ENCODE measurements around the gene COPS8. TPM values are rescaled to one million over a fixed set of nuclear protein-coding genes. Genes with fewer than 3 reads are reported as not detected.

COPS8 gene
- total RNA-seq, 1 experiment from 2014 or later: 32.6 TPM

- no peak overlapping the region for H3K27ac Mint-ChIP-seq (ENCODE audit: unreplicated experiment)
- H3K9me3 ChIP-seq: no peaks in the 10 kb centered on the region
- no peak for DNase-seq
- no peaks in the 10 kb centered on the region for H3K36me3 ChIP-seq (ENCODE audit: control insufficient read depth, insufficient read depth, low read length)
- TF ChIP-seq CTCF (IDR thresholded peaks at IDR 0.05; ENCODE audit: insufficient read depth in 1 of 2, low read depth in 1 of 2, low read length in 1 of 2, severe bottlenecking in 1 of 2, unreplicated experiment in 1 of 2): no peak
- CTCF ChIA-PET: no interaction called here
- BruUV-seq (replicated peaks): no TSS peak
- H3K4me1 ChIP-seq: no peaks in the 10 kb centered on the region
- no peaks in the 10 kb centered on the region for H3K27me3 Mint-ChIP-seq (ENCODE audit: insufficient read depth, unreplicated experiment)
- intact Hi-C loops (cut with micrococcal nuclease; ENCODE audit: unreplicated experiment): no loop called here
- no peaks in the 10 kb centered on the region for H3K27me3 ChIP-seq (replicated peaks; ENCODE audit: control insufficient read depth, insufficient read depth, low read length)
- H3K36me3 Mint-ChIP-seq (ENCODE audit: insufficient read depth, unreplicated experiment): no peaks in the 10 kb centered on the region
- no peaks in the 10 kb centered on the region for H3K4me1 Mint-ChIP-seq (ENCODE audit: low read depth, unreplicated experiment)
- POLR2A ChIA-PET: no interaction called here
- H3K4me3 ChIP-seq (ENCODE audit: low read depth, low read length): no peak overlapping the region
- H3K9me3 Mint-ChIP-seq (ENCODE audit: unreplicated experiment): peaks cover 3% of the 10 kb centered on the region
- no peak overlapping the region for H3K4me3 Mint-ChIP-seq (ENCODE audit: unreplicated experiment)
Observed at GRCh38 chr2:237042101-237042500, 43.6 kb upstream of the COPS8 start.

- no peaks in the 10 kb centered on the region for H3K4me1 Mint-ChIP-seq (ENCODE audit: low read depth, unreplicated experiment)
- H3K4me3 Mint-ChIP-seq (ENCODE audit: unreplicated experiment): no peak overlapping the region
- no peaks in the 10 kb centered on the region for H3K27me3 Mint-ChIP-seq (ENCODE audit: insufficient read depth, unreplicated experiment)
- H3K27ac Mint-ChIP-seq (ENCODE audit: unreplicated experiment): no peak overlapping the region
- H3K9me3 Mint-ChIP-seq (ENCODE audit: unreplicated experiment): peaks cover 20% of the 10 kb centered on the region
- Histone ChIP-seq H3K4me1 (no peaks in the 10 kb centered on the region), H3K36me3 (ENCODE audit: control insufficient read depth, insufficient read depth, low read length) (no peaks in the 10 kb centered on the region), H3K4me3 (ENCODE audit: low read depth, low read length) (no peak overlapping the region), H3K9me3 (no peaks in the 10 kb centered on the region), H3K27me3 (replicated peaks; ENCODE audit: control insufficient read depth, insufficient read depth, low read length) (no peaks in the 10 kb centered on the region)
- POLR2A ChIA-PET: no interaction called here
- BruUV-seq (replicated peaks): no TSS peak
- no peak for TF ChIP-seq CTCF (IDR thresholded peaks at IDR 0.05; ENCODE audit: insufficient read depth in 1 of 2, low read depth in 1 of 2, low read length in 1 of 2, severe bottlenecking in 1 of 2, unreplicated experiment in 1 of 2)
- no peaks in the 10 kb centered on the region for H3K36me3 Mint-ChIP-seq (ENCODE audit: insufficient read depth, unreplicated experiment)
- no peak for DNase-seq
- intact Hi-C loops (cut with micrococcal nuclease; ENCODE audit: unreplicated experiment): no loop called here
- CTCF ChIA-PET: no interaction called here
Observed at GRCh38 chr2:237043866-237044265, 41.8 kb upstream of the COPS8 start.

- no TSS peak for BruUV-seq (replicated peaks)
- Histone ChIP-seq H3K4me3 (ENCODE audit: low read depth, low read length) (no peak overlapping the region), H3K36me3 (ENCODE audit: control insufficient read depth, insufficient read depth, low read length) (no peaks in the 10 kb centered on the region), H3K9me3 (no peaks in the 10 kb centered on the region), H3K27me3 (replicated peaks; ENCODE audit: control insufficient read depth, insufficient read depth, low read length) (no peaks in the 10 kb centered on the region), H3K4me1 (no peaks in the 10 kb centered on the region)
- Mint-ChIP-seq H3K4me3 (ENCODE audit: unreplicated experiment) (no peak overlapping the region), H3K27me3 (ENCODE audit: insufficient read depth, unreplicated experiment) (no peaks in the 10 kb centered on the region), H3K9me3 (ENCODE audit: unreplicated experiment) (peaks cover 24% of the 10 kb centered on the region), H3K36me3 (ENCODE audit: insufficient read depth, unreplicated experiment) (no peaks in the 10 kb centered on the region), H3K4me1 (ENCODE audit: low read depth, unreplicated experiment) (no peaks in the 10 kb centered on the region), H3K27ac (ENCODE audit: unreplicated experiment) (no peak overlapping the region)
- POLR2A ChIA-PET: no interaction called here
- intact Hi-C loops (cut with micrococcal nuclease; ENCODE audit: unreplicated experiment): no loop called here
- TF ChIP-seq CTCF (IDR thresholded peaks at IDR 0.05; ENCODE audit: insufficient read depth in 1 of 2, low read depth in 1 of 2, low read length in 1 of 2, severe bottlenecking in 1 of 2, unreplicated experiment in 1 of 2): no peak
- CTCF ChIA-PET: no interaction called here
- no peak for DNase-seq
Observed at GRCh38 chr2:237044281-237044680, 41.4 kb upstream of the COPS8 start.

Measured in Caco-2 (cell line).